Hepatocyte (in vitro differentiated cells): ENCODE measurements around the gene VPS8.

Experiments
- CTCF ChIP-seq: fragments of 200-600 bp; sonication (generic); IDR thresholded peaks from 2 replicates; pipeline ENCODE4 v1.5.1; 2016; ENCODE audit warnings: antibody characterized with exemption, mild to moderate bottlenecking; ENCODE audit not compliant: poor library complexity
- EZH2 ChIP-seq: fragments of 200-600 bp; sonication (generic); IDR thresholded peaks from 2 replicates; pipeline ENCODE4 v1.6.1; 2016; ENCODE audit warnings: antibody characterized with exemption, mild to moderate bottlenecking, borderline replicate concordance
- EZH2phosphoT487 ChIP-seq: fragments of 200-600 bp; sonication (generic); IDR thresholded peaks from one replicate; pipeline ENCODE4 v1.6.1; 2018; ENCODE audit warnings: antibody characterized with exemption, mild to moderate bottlenecking, low read depth, moderate library complexity; ENCODE audit not compliant: unreplicated experiment, severe bottlenecking

DNA sequence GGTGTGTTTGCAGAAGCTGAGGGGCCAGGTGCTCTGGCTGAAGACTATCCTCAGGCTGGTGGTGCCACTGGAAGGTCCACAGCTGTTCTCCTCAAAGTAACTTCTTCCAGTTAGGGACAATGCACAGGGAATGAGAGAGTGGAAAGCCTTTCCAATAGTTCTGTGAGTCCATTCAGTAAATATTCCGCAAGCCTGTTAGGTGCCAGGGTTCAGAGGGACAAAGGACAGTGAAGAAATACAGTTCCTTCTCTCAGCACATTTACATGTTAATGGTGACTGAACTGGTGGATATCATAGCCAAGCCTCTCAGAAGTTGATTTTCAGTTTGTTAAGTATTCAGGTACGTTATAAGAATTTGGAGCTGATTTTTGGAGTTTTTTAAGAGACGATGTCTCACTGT, 218.4 kb downstream of the VPS8 start:
- TF ChIP-seq EZH2 (no peak), CTCF (no peak), EZH2phosphoT487 (no peak)
